Suprapubic skin (tissue), 4 donors: Measurements from ENCODE around the gene COX8A.

Source experiments
- CTCF ChIP-seq, 2 donors: fragments of 200-600 bp in 1 of 2; fragments of 450-650 bp in 1 of 2; sonication (generic) in 1 of 2; IDR thresholded peaks; one replicate each; pipeline ENCODE4 v1.5.1; 2016 to 2019; ENCODE audit warnings: antibody characterized with exemption in 2 of 2, mild to moderate bottlenecking in 1 of 2, moderate library complexity in 1 of 2
- EP300 ChIP-seq: sonication (generic); formaldehyde crosslinking; IDR thresholded peaks from one replicate; pipeline ENCODE4 v1.6.1; 2017; ENCODE audit warnings: antibody characterized with exemption
- POLR2A ChIP-seq, 2 donors: fragments of 450-650 bp; IDR thresholded peaks; one replicate each; pipeline ENCODE4 v1.6.1; 2017; ENCODE audit warnings: antibody characterized with exemption in 2 of 2, mild to moderate bottlenecking in 2 of 2, moderate library complexity in 2 of 2
- POLR2AphosphoS5 ChIP-seq, 3 donors: sonication (generic); formaldehyde crosslinking; IDR thresholded peaks; one replicate each; pipeline ENCODE4 v1.6.1; 2017; ENCODE audit warnings: antibody characterized with exemption in 3 of 3

DNA sequence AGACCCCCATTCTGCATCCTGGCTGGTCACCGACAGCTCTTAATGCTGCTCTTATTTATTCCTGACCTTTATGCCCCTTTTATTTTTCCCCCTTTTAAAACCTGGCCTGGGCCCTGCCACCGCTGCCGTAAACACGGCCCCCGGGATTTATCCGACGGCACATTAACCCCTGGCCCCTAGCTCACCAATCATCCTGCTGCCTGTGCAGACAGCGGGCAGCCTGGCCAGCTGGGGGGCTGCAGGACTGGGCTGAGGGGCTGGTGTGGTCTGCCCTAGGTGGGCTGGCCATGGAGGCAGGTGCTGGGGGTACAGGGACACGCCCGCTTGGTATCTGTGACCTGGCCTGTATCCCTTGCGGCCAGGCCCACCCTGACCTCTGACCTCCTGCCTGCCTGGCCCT, 39.9 kb downstream of the COX8A start:
- TF ChIP-seq CTCF (IDR thresholded peaks at IDR 0.05) (no peak), POLR2AphosphoS5 (IDR thresholded peaks at IDR 0.05) (no peak), POLR2A (IDR thresholded peaks at IDR 0.05) (no peak), EP300 (no peak)
